Breast epithelium (tissue), 4 donors: ENCODE results near the gene MED19. TPM values are rescaled to one million over a fixed set of nuclear protein-coding genes. Genes with fewer than 3 reads are reported as not detected.

ENCODE experiments used
- DNase-seq, 2 donors: peaks; one replicate each; pipeline ENCODE4 v3.0.0-alpha.2; 2019; ENCODE audit warnings: low spot score in 2 of 2
- H3K27ac ChIP-seq, 2 donors: fragments of 200-600 bp; sonication (generic) in 1 of 2; one replicate each; pipeline ENCODE4 v1.5.1; 2016 to 2019; ENCODE audit warnings: mild to moderate bottlenecking in 1 of 2
- H3K27me3 ChIP-seq, 2 donors: fragments of 200-600 bp; sonication (generic) in 1 of 2; one replicate each; pipeline versions ENCODE4 v1.5.1 to v1.6.0; 2017 to 2019; ENCODE audit warnings: control low read depth in 1 of 2, mild to moderate bottlenecking in 1 of 2
- H3K36me3 ChIP-seq: fragments of 200-600 bp; one replicate; pipeline ENCODE4 v1.5.1; 2019
- H3K4me1 ChIP-seq, 2 donors: fragments of 200-600 bp; sonication (generic); one replicate each; pipeline ENCODE4 v1.5.1; 2016 to 2019; ENCODE audit warnings: control low read depth in 1 of 2
- H3K4me3 ChIP-seq, 3 donors: fragments of 200-600 bp; sonication (generic); 1 replicate in 2 of 3; 2 replicates in 1 of 3; pipeline ENCODE4 v1.5.1; 2016 to 2019; ENCODE audit warnings: mild to moderate bottlenecking in 3 of 3, moderate library complexity in 2 of 3
- H3K9me3 ChIP-seq, 2 donors: fragments of 200-600 bp; sonication (generic) in 1 of 2; one replicate each; pipeline ENCODE4 v1.5.1; 2016 to 2019; ENCODE audit warnings: control low read depth in 1 of 2
- CTCF ChIP-seq, 3 donors: fragments of 450-650 bp; IDR thresholded peaks; one replicate each; pipeline ENCODE4 v1.5.1; 2016 to 2017; ENCODE audit warnings: antibody characterized with exemption in 3 of 3, mild to moderate bottlenecking in 3 of 3, moderate library complexity in 3 of 3
- POLR2A ChIP-seq: fragments of 450-650 bp; IDR thresholded peaks from one replicate; pipeline ENCODE4 v1.6.1; 2016; ENCODE audit warnings: antibody characterized with exemption, mild to moderate bottlenecking, moderate library complexity
- POLR2AphosphoS5 ChIP-seq, 3 donors: sonication (generic); formaldehyde crosslinking; IDR thresholded peaks; one replicate each; pipeline ENCODE4 v1.6.1; 2017; ENCODE audit warnings: antibody characterized with exemption in 3 of 3
- intact Hi-C: fragments of 100-400 bp; cut with DNase I; formaldehyde crosslinking; loops from one replicate; pipeline ENCODE4 v1.15.1; 2023; ENCODE audit warnings: low total_unique reads
- total RNA-seq, 3 donors: library from RNA; depleted of rRNA; stranded (reverse); fragments of >200 nt; gene quantifications; one replicate each; pipeline ENCODE4 v1.1.0, GENCODE V29; 2016

Gene MED19
- total RNA-seq, 3 donors from 2014 or later, result 18.7 to 27.7 (median 20.6) TPM

- Histone ChIP-seq H3K4me1 (peaks cover 0 to 1% of the 10 kb centered on the region in 2 donors), H3K27ac (no peak overlapping the region), H3K4me3 (no peak overlapping the region), H3K27me3 (no peaks in the 10 kb centered on the region), H3K9me3 (no peaks in the 10 kb centered on the region), H3K36me3 (no peaks in the 10 kb centered on the region)
- intact Hi-C loops, result no loop called here
- DNase-seq, result no peak
- TF ChIP-seq POLR2AphosphoS5 (IDR thresholded peaks at IDR 0.05) (no peak), POLR2A (no peak), CTCF (IDR thresholded peaks at IDR 0.05) (no peak)
These were observed 34.9 kb upstream of the MED19 start for GRCh38 chr11:57746920-57747319.

DNA sequence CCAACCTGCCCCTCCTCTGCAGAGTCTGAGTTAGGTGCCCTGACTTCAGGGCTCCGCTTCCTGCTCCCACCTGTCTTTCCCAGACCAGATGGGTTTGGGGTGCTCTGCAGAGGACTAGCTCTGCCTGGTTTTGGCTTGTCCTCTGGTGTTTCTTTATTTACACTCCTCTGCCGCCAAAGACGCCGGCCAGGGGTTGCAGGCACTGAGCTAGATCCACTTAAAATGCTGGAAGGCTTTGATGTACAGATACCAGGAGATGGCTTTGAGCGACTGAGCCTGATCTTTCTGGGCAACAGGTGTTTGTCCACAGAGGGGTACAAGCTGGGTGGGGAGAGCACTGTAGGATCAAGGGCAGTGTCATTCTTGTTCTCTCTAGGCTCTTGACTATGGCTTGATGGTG, 33.2 kb upstream of the MED19 start:
- Histone ChIP-seq H3K4me3 (no peak overlapping the region), H3K9me3 (no peaks in the 10 kb centered on the region), H3K36me3 (no peaks in the 10 kb centered on the region), H3K27me3 (no peaks in the 10 kb centered on the region), H3K27ac (no peak overlapping the region), H3K4me1 (no peaks in the 10 kb centered on the region)
- intact Hi-C loops, result no loop called here
- DNase-seq, result no peak
- TF ChIP-seq POLR2AphosphoS5 (IDR thresholded peaks at IDR 0.05) (no peak), CTCF (IDR thresholded peaks at IDR 0.05) (no peak), POLR2A (no peak)

- Histone ChIP-seq H3K27ac (peak overlapping the region in 1 of 2 donors; percentile 10), H3K36me3 (no peaks in the 10 kb centered on the region), H3K4me3 (no peak overlapping the region), H3K4me1 (no peaks in the 10 kb centered on the region), H3K9me3 (no peaks in the 10 kb centered on the region), H3K27me3 (no peaks in the 10 kb centered on the region)
- intact Hi-C loops, result no loop called here
- TF ChIP-seq CTCF (IDR thresholded peaks at IDR 0.05) (no peak), POLR2A (no peak), POLR2AphosphoS5 (IDR thresholded peaks at IDR 0.05) (no peak)
- DNase-seq, result no peak
These were observed 32.3 kb upstream of the MED19 start for GRCh38 chr11:57744357-57744756.

- Histone ChIP-seq H3K36me3 (no peaks in the 10 kb centered on the region), H3K27ac (peak overlapping the region; percentile 95 to 97), H3K4me1 (no peaks in the 10 kb centered on the region), H3K9me3 (no peaks in the 10 kb centered on the region), H3K27me3 (no peaks in the 10 kb centered on the region), H3K4me3 (peak overlapping the region; percentile 73 to 93 (median 80))
- no peak for TF ChIP-seq POLR2A
- no peak for TF ChIP-seq CTCF (IDR thresholded peaks at IDR 0.05)
- TF ChIP-seq POLR2AphosphoS5 (IDR thresholded peaks at IDR 0.05), result no peak
- DNase-seq, result no peak
- intact Hi-C loops, result no loop called here
These were observed 30.1 kb upstream of the MED19 start for GRCh38 chr11:57742087-57742452.

GRCh38 chr11:57741132-57742086, 29.4 kb upstream of the MED19 start, which contains the start of gene SELENOH:
SELENOH (plus strand) TSS chr11:57741491; CDS start chr11:57741596, 105 bp downstream.
- TF ChIP-seq POLR2A, result peak; percentile 72
- TF ChIP-seq CTCF (IDR thresholded peaks at IDR 0.05), result no peak
- peak; percentile 91 to 97 (median 92) for TF ChIP-seq POLR2AphosphoS5 (IDR thresholded peaks at IDR 0.05)
- H3K9me3 ChIP-seq, result no peaks in the 10 kb centered on the region
- intact Hi-C loops, result no loop called here
- no peaks in the 10 kb centered on the region for H3K36me3 ChIP-seq
- no peaks in the 10 kb centered on the region for H3K27me3 ChIP-seq
- peak within 1 kb of the TSS; percentile 73 to 93 (median 80) for H3K4me3 ChIP-seq
- DNase-seq, result peak; percentile 94 to 97
- H3K27ac ChIP-seq, result peak within 1 kb of the TSS; percentile 95 to 97
- no peaks in the 10 kb centered on the region for H3K4me1 ChIP-seq
